ENCODE results near the gene CD200R1. TPM values are rescaled to one million over a fixed set of nuclear protein-coding genes. Genes with fewer than 3 reads are reported as not detected.

Gene CD200R1
- 0.06 TPM in 1 of 2 replicates, not detected in the other for total RNA-seq

GRCh38 chr3:112974894-112975293, at the start of gene CD200R1:
CD200R1 (minus strand) TSS chr3:112975103; CDS start chr3:112974857, 246 bp downstream.

GRCh38 chr3:112990672-112991602, 16.0 kb upstream of the CD200R1 start, which contains the start of gene GTPBP8:
GTPBP8 (plus strand) TSS chr3:112990984; CDS start chr3:112991000, 16 bp downstream.

Other genes with a start within 250 kb of the CD200R1 start
- not detected in 2 replicates for gene CD200R1L, start 128.2 kb downstream of the CD200R1 start, total RNA-seq
- gene GTPBP8, start 15.9 kb upstream of the CD200R1 start, total RNA-seq: 33.2 and 34.1 TPM in 2 replicates
- gene BOC, start 236.5 kb upstream of the CD200R1 start, total RNA-seq: 2.3 and 5.0 TPM in 2 replicates